GM23248 (cell line): ENCODE measurements around the gene FRAS1.

Experiments
- EZH2 ChIP-seq: fragments of 200-600 bp; sonication (generic); IDR thresholded peaks from 2 replicates; pipeline ENCODE4 v1.6.1; 2018; ENCODE audit warnings: antibody characterized with exemption, mild to moderate bottlenecking; ENCODE audit not compliant: insufficient read depth, poor library complexity, severe bottlenecking
- EZH2phosphoT487 ChIP-seq: fragments of 200-600 bp; sonication (generic); IDR thresholded peaks from 2 replicates; pipeline ENCODE4 v1.6.1; 2018; ENCODE audit warnings: antibody characterized with exemption, moderate library complexity, mild to moderate bottlenecking, low read depth; ENCODE audit not compliant: insufficient read depth

GRCh38 chr4:78377555-78377954, 320.4 kb downstream of the FRAS1 start:
- TF ChIP-seq EZH2phosphoT487 (no peak), EZH2 (no peak)
